ENCODE data around the gene TSPAN18.

The TSPAN18 gene

DNA sequence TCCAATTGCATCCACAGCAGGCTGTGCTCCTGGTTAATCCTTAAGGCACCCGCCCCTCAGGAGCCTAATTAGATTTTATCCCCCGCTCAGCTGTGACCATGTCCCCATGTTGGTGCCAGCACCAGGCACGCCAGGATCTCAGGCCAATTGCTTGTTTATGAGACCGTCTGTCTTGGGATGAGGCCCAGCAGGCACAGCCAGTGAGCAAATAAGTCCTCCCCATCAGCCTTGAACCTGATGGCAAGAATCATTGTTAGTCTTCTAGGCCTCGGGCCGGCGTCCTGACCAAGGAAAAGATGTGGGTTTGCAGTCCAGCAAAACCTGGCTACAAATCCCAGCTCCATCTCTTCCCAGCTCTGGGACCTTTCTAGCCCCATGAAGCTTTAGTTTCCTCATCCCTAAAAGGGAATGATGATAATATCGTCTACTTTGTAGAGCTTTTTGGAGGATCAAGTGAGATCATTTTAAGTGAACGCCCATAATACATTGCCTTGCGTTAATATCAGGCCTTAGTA lies 166.6 kb downstream of the TSPAN18 start:
- Histone ChIP-seq H3K9ac (ENCODE audit: low read length) (no peak overlapping the region), H3F3A (ENCODE audit: insufficient read depth, low read length) (no peaks in the 10 kb centered on the region), H2AFZ (ENCODE audit: low read length) (no peak overlapping the region), H4K20me1 (ENCODE audit: insufficient read depth, low read length) (no peaks in the 10 kb centered on the region), H3K4me1 (ENCODE audit: low read length) (no peaks in the 10 kb centered on the region), H3K79me2 (ENCODE audit: low read length) (no peaks in the 10 kb centered on the region), H3K27ac (ENCODE audit: low read length) (no peak overlapping the region), H3K9me3 (replicated peaks; ENCODE audit: insufficient read depth, low read length) (no peaks in the 10 kb centered on the region), H3K4me2 (ENCODE audit: low read depth, low read length) (no peak overlapping the region), H3K36me3 (replicated peaks; ENCODE audit: insufficient read depth, low read length) (no peaks in the 10 kb centered on the region), H3K4me3 (ENCODE audit: low read length) (no peak overlapping the region), H3K27me3 (replicated peaks; ENCODE audit: insufficient read depth, low read length) (0 out of 2 replicates have a peak, but pooled peaks cover 3% of the 10 kb centered on the region), H3K9me2 (replicated peaks; ENCODE audit: insufficient read depth, low read length) (no peaks in the 10 kb centered on the region)
- TF ChIP-seq, protein P1, sequence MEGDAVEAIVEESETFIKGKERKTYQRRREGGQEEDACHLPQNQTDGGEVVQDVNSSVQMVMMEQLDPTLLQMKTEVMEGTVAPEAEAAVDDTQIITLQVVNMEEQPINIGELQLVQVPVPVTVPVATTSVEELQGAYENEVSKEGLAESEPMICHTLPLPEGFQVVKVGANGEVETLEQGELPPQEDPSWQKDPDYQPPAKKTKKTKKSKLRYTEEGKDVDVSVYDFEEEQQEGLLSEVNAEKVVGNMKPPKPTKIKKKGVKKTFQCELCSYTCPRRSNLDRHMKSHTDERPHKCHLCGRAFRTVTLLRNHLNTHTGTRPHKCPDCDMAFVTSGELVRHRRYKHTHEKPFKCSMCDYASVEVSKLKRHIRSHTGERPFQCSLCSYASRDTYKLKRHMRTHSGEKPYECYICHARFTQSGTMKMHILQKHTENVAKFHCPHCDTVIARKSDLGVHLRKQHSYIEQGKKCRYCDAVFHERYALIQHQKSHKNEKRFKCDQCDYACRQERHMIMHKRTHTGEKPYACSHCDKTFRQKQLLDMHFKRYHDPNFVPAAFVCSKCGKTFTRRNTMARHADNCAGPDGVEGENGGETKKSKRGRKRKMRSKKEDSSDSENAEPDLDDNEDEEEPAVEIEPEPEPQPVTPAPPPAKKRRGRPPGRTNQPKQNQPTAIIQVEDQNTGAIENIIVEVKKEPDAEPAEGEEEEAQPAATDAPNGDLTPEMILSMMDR (IDR thresholded peaks at IDR 0.05; ENCODE audit: low read length), result no peak
- no peak for TF ChIP-seq EZH2 (optimal IDR thresholded peaks at IDR 0.05; ENCODE audit: low read depth, low read length)
- no peak for TF ChIP-seq EZH2phosphoT487 (IDR thresholded peaks at IDR 0.05; ENCODE audit: low read length)
- no peak for DNase-seq

DNA sequence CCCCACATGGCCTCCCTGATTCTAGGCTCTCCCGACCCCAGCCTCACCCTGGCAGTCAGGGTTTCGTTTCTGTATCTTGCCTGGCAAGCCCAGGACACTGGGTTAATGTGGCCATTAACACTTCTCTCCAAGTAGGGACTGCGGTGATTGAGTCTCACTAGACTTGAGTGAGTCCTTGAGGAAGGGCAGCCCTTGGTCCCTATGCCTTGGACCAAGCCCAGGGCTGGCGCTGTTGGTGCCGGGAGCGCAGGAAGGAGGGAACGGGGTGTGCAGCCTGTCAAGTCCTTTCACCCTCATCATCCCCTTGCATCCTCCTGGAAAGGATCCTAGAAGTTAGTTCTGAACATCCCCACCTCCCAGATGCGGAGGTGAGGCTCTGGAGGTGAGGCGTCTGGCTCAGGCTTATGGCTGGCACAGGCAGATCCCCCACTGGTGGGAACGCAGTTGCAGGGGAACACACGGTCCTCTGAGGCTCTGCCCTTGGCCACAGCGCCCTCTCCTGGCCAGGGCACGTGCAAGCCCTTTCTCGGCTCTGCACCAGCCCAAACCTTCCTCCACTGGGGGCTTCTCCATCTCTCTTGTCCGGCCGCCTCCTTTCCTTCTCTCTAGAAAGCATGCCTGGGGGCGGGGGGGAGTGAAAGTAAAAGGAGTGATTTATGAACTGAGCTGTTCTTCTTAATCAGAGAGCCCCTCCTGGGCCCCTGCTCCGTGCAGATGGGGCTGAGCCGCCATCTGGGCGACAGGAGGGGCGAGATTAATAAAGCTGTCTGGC lies 167.3 kb downstream of the TSPAN18 start:
- Histone ChIP-seq H3K4me2 (ENCODE audit: low read depth, low read length) (peak overlapping the region; percentile 6; the same call in 1 of the 2 replicates), H4K20me1 (ENCODE audit: insufficient read depth, low read length) (no peaks in the 10 kb centered on the region), H3F3A (ENCODE audit: insufficient read depth, low read length) (no peaks in the 10 kb centered on the region), H3K4me1 (ENCODE audit: low read length) (no peaks in the 10 kb centered on the region), H3K4me3 (ENCODE audit: low read length) (no peak overlapping the region), H3K9me2 (replicated peaks; ENCODE audit: insufficient read depth, low read length) (no peaks in the 10 kb centered on the region), H3K27me3 (replicated peaks; ENCODE audit: insufficient read depth, low read length) (0 out of 2 replicates have a peak, but pooled peaks cover 3% of the 10 kb centered on the region), H3K36me3 (replicated peaks; ENCODE audit: insufficient read depth, low read length) (no peaks in the 10 kb centered on the region), H3K9ac (ENCODE audit: low read length) (no peak overlapping the region), H3K79me2 (ENCODE audit: low read length) (no peaks in the 10 kb centered on the region), H3K27ac (ENCODE audit: low read length) (no peak overlapping the region), H2AFZ (ENCODE audit: low read length) (no peak overlapping the region), H3K9me3 (replicated peaks; ENCODE audit: insufficient read depth, low read length) (no peaks in the 10 kb centered on the region)
- peak; percentile 70 for DNase-seq
- no peak for TF ChIP-seq EZH2phosphoT487 (IDR thresholded peaks at IDR 0.05; ENCODE audit: low read length)
- TF ChIP-seq, protein P1 (IDR thresholded peaks at IDR 0.05; ENCODE audit: low read length), result peak; percentile 93

DNA sequence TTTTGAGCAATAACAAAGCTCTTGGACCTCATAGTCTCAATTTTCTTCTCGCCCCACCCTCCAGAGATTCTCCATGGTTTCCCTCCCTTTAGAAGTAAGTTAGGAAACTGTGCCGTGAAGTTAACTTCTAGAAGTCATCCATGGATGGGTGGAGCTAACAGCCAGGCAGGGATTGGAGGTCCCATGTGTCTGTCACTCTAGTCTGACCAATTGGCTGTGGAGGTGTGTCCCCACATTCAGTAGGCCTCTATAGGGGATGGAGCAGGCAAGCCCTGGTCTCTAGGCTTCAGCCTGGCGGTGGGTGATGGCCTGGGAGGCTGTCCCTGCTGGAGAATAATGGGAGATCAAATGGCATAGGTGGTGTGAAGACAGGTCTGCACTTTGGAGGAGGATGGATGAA lies 173.2 kb downstream of the TSPAN18 start:
- no peaks in the 10 kb centered on the region for H3K36me3 ChIP-seq (replicated peaks; ENCODE audit: insufficient read depth, low read length)
- TF ChIP-seq EZH2phosphoT487 (IDR thresholded peaks at IDR 0.05; ENCODE audit: low read length) (no peak), EZH2 (optimal IDR thresholded peaks at IDR 0.05; ENCODE audit: low read depth, low read length) (no peak)
- TF ChIP-seq, protein P1 (IDR thresholded peaks at IDR 0.05; ENCODE audit: low read length), result no peak
- H3K27ac ChIP-seq (ENCODE audit: low read length), result no peak overlapping the region
- no peak overlapping the region for H3K9ac ChIP-seq (ENCODE audit: low read length)
- no peaks in the 10 kb centered on the region for H3K9me3 ChIP-seq (replicated peaks; ENCODE audit: insufficient read depth, low read length)
- no peaks in the 10 kb centered on the region for H3K27me3 ChIP-seq (replicated peaks; ENCODE audit: insufficient read depth, low read length)
- no peaks in the 10 kb centered on the region for H3K4me1 ChIP-seq (ENCODE audit: low read length)
- H3K79me2 ChIP-seq (ENCODE audit: low read length), result no peaks in the 10 kb centered on the region
- peak overlapping the region; percentile 13; the same call in 1 of the 2 replicates for H3K4me2 ChIP-seq (ENCODE audit: low read depth, low read length)
- no peak overlapping the region for H3K4me3 ChIP-seq (ENCODE audit: low read length)
- peak; percentile 42 for DNase-seq
- H2AFZ ChIP-seq (ENCODE audit: low read length), result peak overlapping the region; percentile 27; the same call in 1 of the 2 replicates
- no peaks in the 10 kb centered on the region for H3K9me2 ChIP-seq (replicated peaks; ENCODE audit: insufficient read depth, low read length)
- H3F3A ChIP-seq (ENCODE audit: insufficient read depth, low read length), result no peaks in the 10 kb centered on the region
- H4K20me1 ChIP-seq (ENCODE audit: insufficient read depth, low read length), result no peaks in the 10 kb centered on the region
